Neutrophil (primary cell): ENCODE measurements around the gene LLPH.

Experiments used
- H3K27ac ChIP-seq: fragments of 200-600 bp; sonication (generic); 2 replicates; pipeline ENCODE4 v1.5.1; 2016; ENCODE audit warnings: mild to moderate bottlenecking, moderate library complexity
- H3K27me3 ChIP-seq: fragments of 200-600 bp; sonication (generic); 2 replicates; pipeline ENCODE4 v1.6.0; 2016; ENCODE audit warnings: mild to moderate bottlenecking
- H3K36me3 ChIP-seq: fragments of 200-600 bp; sonication (generic); 2 replicates; pipeline ENCODE4 v1.5.1; 2017
- H3K4me1 ChIP-seq, 2 experiments: fragments of 200-600 bp in 1 of 2; sonication (generic) in 1 of 2; 1 replicate in 1 of 2; 2 replicates in 1 of 2; pipeline versions ENCODE4 v1.5.1 to v1.6.1; 2013 to 2016; ENCODE audit warnings: low read depth in 1 of 2, low read length in 1 of 2, mild to moderate bottlenecking in 1 of 2, moderate library complexity in 1 of 2; ENCODE audit not compliant: control insufficient read depth in 1 of 2, insufficient read depth in 1 of 2
- H3K4me3 ChIP-seq, 2 experiments: fragments of 200-600 bp in 1 of 2; sonication (generic) in 1 of 2; 1 replicate in 1 of 2; 2 replicates in 1 of 2; pipeline ENCODE4 v1.5.1; 2013 to 2016; ENCODE audit warnings: low read depth in 1 of 2, low read length in 1 of 2, mild to moderate bottlenecking in 1 of 2, moderate library complexity in 1 of 2
- H3K9me3 ChIP-seq: fragments of 200-600 bp; sonication (generic); 2 replicates; pipeline ENCODE4 v1.5.1; 2016
- TF ChIP-seq, protein P1 (sequence below): fragments of 200-600 bp; sonication (generic); IDR thresholded peaks from 2 replicates; pipeline ENCODE4 v1.5.1; 2016; ENCODE audit warnings: antibody characterized with exemption

LLPH gene

DNA sequence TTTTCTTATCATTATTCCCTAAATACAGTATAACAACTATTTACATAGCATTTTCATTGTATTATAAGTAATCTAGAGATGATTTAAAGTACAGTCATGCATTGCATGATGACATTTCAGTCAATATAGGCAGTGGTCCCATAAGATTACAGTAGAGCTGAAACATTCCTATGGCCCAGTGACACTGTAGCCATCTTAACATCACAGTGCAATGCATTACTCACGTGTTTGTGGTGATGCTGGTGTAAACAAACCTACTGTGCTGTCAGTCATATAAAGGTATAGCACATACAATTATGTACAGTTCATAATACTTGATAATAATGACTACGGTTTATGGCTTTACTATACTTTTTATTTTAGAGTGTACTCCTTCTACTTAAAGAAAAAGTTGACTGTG, 13.3 kb downstream of the LLPH start:
- H3K4me3 ChIP-seq: no peak overlapping the region
- H3K36me3 ChIP-seq: peaks cover 13% of the 10 kb centered on the region
- TF ChIP-seq, protein P1, sequence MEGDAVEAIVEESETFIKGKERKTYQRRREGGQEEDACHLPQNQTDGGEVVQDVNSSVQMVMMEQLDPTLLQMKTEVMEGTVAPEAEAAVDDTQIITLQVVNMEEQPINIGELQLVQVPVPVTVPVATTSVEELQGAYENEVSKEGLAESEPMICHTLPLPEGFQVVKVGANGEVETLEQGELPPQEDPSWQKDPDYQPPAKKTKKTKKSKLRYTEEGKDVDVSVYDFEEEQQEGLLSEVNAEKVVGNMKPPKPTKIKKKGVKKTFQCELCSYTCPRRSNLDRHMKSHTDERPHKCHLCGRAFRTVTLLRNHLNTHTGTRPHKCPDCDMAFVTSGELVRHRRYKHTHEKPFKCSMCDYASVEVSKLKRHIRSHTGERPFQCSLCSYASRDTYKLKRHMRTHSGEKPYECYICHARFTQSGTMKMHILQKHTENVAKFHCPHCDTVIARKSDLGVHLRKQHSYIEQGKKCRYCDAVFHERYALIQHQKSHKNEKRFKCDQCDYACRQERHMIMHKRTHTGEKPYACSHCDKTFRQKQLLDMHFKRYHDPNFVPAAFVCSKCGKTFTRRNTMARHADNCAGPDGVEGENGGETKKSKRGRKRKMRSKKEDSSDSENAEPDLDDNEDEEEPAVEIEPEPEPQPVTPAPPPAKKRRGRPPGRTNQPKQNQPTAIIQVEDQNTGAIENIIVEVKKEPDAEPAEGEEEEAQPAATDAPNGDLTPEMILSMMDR: no peak
- no peaks in the 10 kb centered on the region for H3K4me1 ChIP-seq
- no peaks in the 10 kb centered on the region for H3K27me3 ChIP-seq
- H3K27ac ChIP-seq: no peak overlapping the region
- no peaks in the 10 kb centered on the region for H3K9me3 ChIP-seq

DNA sequence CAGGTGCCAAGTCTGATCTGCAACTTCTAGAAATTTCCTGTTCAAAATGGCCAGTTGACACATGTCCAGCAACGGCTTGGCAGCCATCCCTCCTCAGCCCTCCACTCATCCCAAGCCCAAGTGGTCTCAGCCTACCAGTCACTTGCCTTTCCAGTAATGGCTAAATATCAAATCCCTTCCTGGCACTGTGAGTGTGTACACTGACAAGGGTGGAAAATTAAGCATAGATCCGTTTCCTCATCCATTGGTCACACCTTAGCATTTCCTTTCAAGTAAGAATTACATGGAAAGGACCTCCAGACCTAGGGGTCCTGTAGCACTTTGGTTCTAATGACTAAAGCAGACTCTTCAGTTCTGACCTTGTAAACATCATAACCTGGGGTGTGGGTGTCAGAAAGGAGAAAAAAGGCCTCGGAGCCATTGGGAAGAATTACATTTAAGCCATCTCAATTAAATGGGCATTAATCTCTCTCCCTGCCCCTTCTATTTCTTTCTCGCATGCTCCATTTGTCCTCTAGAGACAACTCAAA, 15.4 kb downstream of the LLPH start:
- Histone ChIP-seq H3K4me3 (no peak overlapping the region), H3K9me3 (no peaks in the 10 kb centered on the region), H3K27ac (no peak overlapping the region), H3K4me1 (peaks cover 7 to 8% of the 10 kb centered on the region in 2 experiments), H3K36me3 (no peaks in the 10 kb centered on the region), H3K27me3 (no peaks in the 10 kb centered on the region)
- TF ChIP-seq, protein P1: no peak

DNA sequence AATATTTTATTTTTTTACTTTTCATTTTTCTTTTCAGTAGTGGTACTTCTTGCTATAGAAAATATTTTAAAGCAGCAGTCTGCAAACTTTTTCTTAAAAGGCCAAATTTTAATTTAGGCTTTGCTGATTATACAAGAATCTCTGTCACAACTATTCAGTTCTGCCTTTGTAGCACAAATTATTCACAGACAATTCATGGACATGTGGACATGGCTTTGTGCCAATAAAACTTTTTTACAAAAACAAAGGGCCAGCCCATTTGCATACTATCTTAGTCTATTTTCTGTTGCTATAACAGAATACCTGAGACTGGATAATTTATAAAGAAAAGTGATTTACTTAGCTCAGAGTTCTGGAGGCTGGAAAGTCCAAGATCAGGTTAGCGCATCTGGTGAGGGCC, 17.1 kb downstream of the LLPH start:
- H3K4me1 ChIP-seq: peaks cover 7 to 8% of the 10 kb centered on the region in 2 experiments
- H3K27ac ChIP-seq: no peak overlapping the region
- no peaks in the 10 kb centered on the region for H3K9me3 ChIP-seq
- H3K4me3 ChIP-seq: no peak overlapping the region
- H3K36me3 ChIP-seq: no peaks in the 10 kb centered on the region
- no peaks in the 10 kb centered on the region for H3K27me3 ChIP-seq
- TF ChIP-seq, protein P1: no peak

DNA sequence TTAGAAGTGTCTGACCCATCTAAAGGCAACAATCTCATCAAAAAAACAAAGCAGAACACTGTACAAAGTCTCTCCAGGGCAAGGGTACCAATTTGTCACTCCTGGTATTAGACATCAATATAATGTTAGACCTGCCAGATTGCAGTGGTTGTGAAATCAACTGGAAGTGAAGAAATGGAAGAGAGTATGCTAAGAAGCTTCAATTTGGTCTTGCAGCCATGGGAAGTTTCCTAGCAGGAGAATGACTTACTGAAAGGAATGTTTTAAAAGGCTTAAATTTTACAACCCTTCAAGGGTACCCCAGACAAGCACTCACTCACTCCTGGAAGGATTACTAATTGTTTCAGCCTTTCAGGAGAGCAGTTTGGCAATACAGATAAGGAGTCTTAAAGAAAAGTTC, 18.9 kb downstream of the LLPH start:
- H3K4me1 ChIP-seq: peaks cover 10 to 13% of the 10 kb centered on the region in 2 experiments
- TF ChIP-seq, protein P1: no peak
- no peak overlapping the region for H3K4me3 ChIP-seq
- H3K9me3 ChIP-seq: no peaks in the 10 kb centered on the region
- no peaks in the 10 kb centered on the region for H3K36me3 ChIP-seq
- no peak overlapping the region for H3K27ac ChIP-seq
- no peaks in the 10 kb centered on the region for H3K27me3 ChIP-seq

DNA sequence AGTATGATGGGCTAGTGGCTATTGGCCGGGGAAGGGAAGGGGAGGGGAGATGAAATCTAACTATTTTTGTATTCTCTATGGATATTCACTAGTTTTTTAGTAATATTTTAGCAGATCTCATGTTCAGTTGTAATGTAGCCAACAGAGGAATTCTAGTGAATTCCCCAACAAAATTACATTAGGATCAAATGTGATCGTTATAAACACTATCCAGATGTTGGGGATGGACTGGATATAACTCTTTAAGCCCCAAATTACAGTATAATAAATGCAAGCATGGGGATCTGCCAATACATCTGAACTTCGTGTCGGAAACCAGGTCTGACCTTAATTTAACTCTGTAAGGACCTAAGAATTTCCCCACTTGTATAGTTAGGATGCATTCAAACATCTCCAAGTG, 21.5 kb downstream of the LLPH start:
- Histone ChIP-seq H3K27me3 (no peaks in the 10 kb centered on the region), H3K4me3 (no peak overlapping the region), H3K36me3 (no peaks in the 10 kb centered on the region), H3K9me3 (no peaks in the 10 kb centered on the region), H3K4me1 (peaks cover 10 to 13% of the 10 kb centered on the region in 2 experiments), H3K27ac (no peak overlapping the region)
- TF ChIP-seq, protein P1: no peak

DNA sequence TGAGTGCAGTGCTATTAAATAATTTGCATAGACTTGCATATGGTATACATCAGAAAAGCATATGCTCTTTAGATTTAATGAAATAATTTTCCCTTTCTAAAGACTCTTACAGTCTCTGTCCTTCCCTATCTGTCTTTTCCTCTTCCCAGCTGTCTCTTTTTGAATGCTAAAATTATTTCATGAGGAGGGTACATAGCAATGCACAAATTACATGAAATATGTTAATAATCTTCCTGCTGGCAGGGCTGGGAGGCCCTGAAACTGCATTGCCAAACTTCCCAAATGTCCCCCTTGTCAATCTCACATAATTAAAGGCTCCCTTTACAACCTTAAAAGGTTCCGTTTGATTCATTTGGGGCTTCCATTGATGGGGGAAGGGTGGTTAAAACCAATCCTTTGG, 22.2 kb downstream of the LLPH start:
- Histone ChIP-seq H3K4me3 (no peak overlapping the region), H3K9me3 (no peaks in the 10 kb centered on the region)
- TF ChIP-seq, protein P1: no peak

More for the DNA sequence above, 22.2 kb downstream of the LLPH start:
- no peak overlapping the region for H3K27ac ChIP-seq
- H3K36me3 ChIP-seq: no peaks in the 10 kb centered on the region
- no peaks in the 10 kb centered on the region for H3K27me3 ChIP-seq
- peaks cover 10 to 13% of the 10 kb centered on the region in 2 experiments for H3K4me1 ChIP-seq
